ENCODE data around the gene ACP2.
"Not testable (repeated sequence)": the region's sequence is repeated elsewhere in the genome, so short reads cannot be mapped to it uniquely, and the experiment has no call there.

The ACP2 gene

GRCh38 chr11:47225552-47226400 is 22.8 kb downstream of the ACP2 start:
- no peak for DNase-seq (ENCODE audit: low read depth in 1 of 2, low spot score in 1 of 2)
- TF ChIP-seq JUND (IDR thresholded peaks at IDR 0.05; ENCODE audit: low read depth), result no peak
- in situ Hi-C loops (cut with HindIII; ENCODE audit: low pct_unique_long_range_greater_than_20kb, low sequenced_read_pairs), result no loop called here

- TF ChIP-seq JUND (IDR thresholded peaks at IDR 0.05; ENCODE audit: low read depth), result no peak
- in situ Hi-C loops (cut with HindIII; ENCODE audit: low pct_unique_long_range_greater_than_20kb, low sequenced_read_pairs), result no loop called here
- DNase-seq (ENCODE audit: low read depth in 1 of 2, low spot score in 1 of 2), result no peak
Measured at GRCh38 chr11:47222696-47223095, 25.9 kb downstream of the ACP2 start.

GRCh38 chr11:47220401-47220821 is 28.2 kb downstream of the ACP2 start:
- DNase-seq (ENCODE audit: low read depth in 1 of 2, low spot score in 1 of 2), result no peak
- TF ChIP-seq JUND (IDR thresholded peaks at IDR 0.05; ENCODE audit: low read depth), result no peak
- in situ Hi-C loops (cut with HindIII; ENCODE audit: low pct_unique_long_range_greater_than_20kb, low sequenced_read_pairs), result no loop called here

GRCh38 chr11:47216121-47216798 is 32.4 kb downstream of the ACP2 start:
- in situ Hi-C loops (cut with HindIII; ENCODE audit: low pct_unique_long_range_greater_than_20kb, low sequenced_read_pairs), result no loop called here
- DNase-seq (ENCODE audit: low read depth in 1 of 2, low spot score in 1 of 2), result peak in 1 of 2 experiments; percentile 58
- no peak for TF ChIP-seq JUND (IDR thresholded peaks at IDR 0.05; ENCODE audit: low read depth)

GRCh38 chr11:47215366-47215910 is 33.2 kb downstream of the ACP2 start:
- no peak for TF ChIP-seq JUND (IDR thresholded peaks at IDR 0.05; ENCODE audit: low read depth)
- peak; percentile 50 to 86 for DNase-seq (ENCODE audit: low read depth in 1 of 2, low spot score in 1 of 2)
- in situ Hi-C loops (cut with HindIII; ENCODE audit: low pct_unique_long_range_greater_than_20kb, low sequenced_read_pairs), result no loop called here

- in situ Hi-C loops (cut with HindIII; ENCODE audit: low pct_unique_long_range_greater_than_20kb, low sequenced_read_pairs), result no loop called here
- TF ChIP-seq JUND (IDR thresholded peaks at IDR 0.05; ENCODE audit: low read depth), result no peak
- peak; percentile 92 to 98 for DNase-seq (ENCODE audit: low read depth in 1 of 2, low spot score in 1 of 2)
Measured at GRCh38 chr11:47213950-47214565, 34.6 kb downstream of the ACP2 start.

GRCh38 chr11:47212938-47213337 is 35.7 kb downstream of the ACP2 start:
- TF ChIP-seq JUND (IDR thresholded peaks at IDR 0.05; ENCODE audit: low read depth), result no peak
- in situ Hi-C loops (cut with HindIII; ENCODE audit: low pct_unique_long_range_greater_than_20kb, low sequenced_read_pairs), result no loop called here

GRCh38 chr11:47208628-47209027 is 40.0 kb downstream of the ACP2 start:
- in situ Hi-C loops (cut with HindIII; ENCODE audit: low pct_unique_long_range_greater_than_20kb, low sequenced_read_pairs), result no loop called here
- no peak for TF ChIP-seq JUND (IDR thresholded peaks at IDR 0.05; ENCODE audit: low read depth)

More at GRCh38 chr11:47212938-47213337, 35.7 kb downstream of the ACP2 start:
- DNase-seq (ENCODE audit: low read depth in 1 of 2, low spot score in 1 of 2), result peak; percentile 61 to 95

GRCh38 chr11:47208008-47208552 is 40.5 kb downstream of the ACP2 start:
- DNase-seq (ENCODE audit: low read depth in 1 of 2, low spot score in 1 of 2); in situ Hi-C loops (cut with HindIII; ENCODE audit: low pct_unique_long_range_greater_than_20kb, low sequenced_read_pairs): not testable (repeated sequence)

More at GRCh38 chr11:47208628-47209027, 40.0 kb downstream of the ACP2 start:
- no peak for DNase-seq (ENCODE audit: low read depth in 1 of 2, low spot score in 1 of 2)

- in situ Hi-C loops (cut with HindIII; ENCODE audit: low pct_unique_long_range_greater_than_20kb, low sequenced_read_pairs), result no loop called here
- no peak for DNase-seq (ENCODE audit: low read depth in 1 of 2, low spot score in 1 of 2)
- TF ChIP-seq JUND (IDR thresholded peaks at IDR 0.05; ENCODE audit: low read depth), result no peak
Measured at GRCh38 chr11:47207459-47207858, 41.2 kb downstream of the ACP2 start.

GRCh38 chr11:47206577-47206976 is 42.0 kb downstream of the ACP2 start:
- DNase-seq (ENCODE audit: low read depth in 1 of 2, low spot score in 1 of 2); in situ Hi-C loops (cut with HindIII; ENCODE audit: low pct_unique_long_range_greater_than_20kb, low sequenced_read_pairs): not testable (repeated sequence)

GRCh38 chr11:47204637-47204989 is 44.0 kb downstream of the ACP2 start:
- in situ Hi-C loops (cut with HindIII; ENCODE audit: low pct_unique_long_range_greater_than_20kb, low sequenced_read_pairs), result no loop called here
- DNase-seq (ENCODE audit: low read depth in 1 of 2, low spot score in 1 of 2), result peak in 1 of 2 experiments; percentile 56
- no peak for TF ChIP-seq JUND (IDR thresholded peaks at IDR 0.05; ENCODE audit: low read depth)

Data from T47D (cell line).